Activated effector memory CD4-positive, alpha-beta T cell treated with Interleukin-2 at 50 U/mL for 16 hours (primary cell): Measurements from ENCODE around the gene RNASE11.
"Not testable (repeated sequence)": the region's sequence is repeated elsewhere in the genome, so short reads cannot be mapped to it uniquely, and the experiment has no call there.

ENCODE experiments used
- DNase-seq: peaks from one replicate; pipeline ENCODE4 v3.0.0-alpha.2; 2020

The RNASE11 gene

GRCh38 chr14:20578325-20578724 is 9.5 kb downstream of the RNASE11 start:
- DNase-seq = no peak

- DNase-seq = not testable (repeated sequence)
Observed at GRCh38 chr14:20572382-20572990, 15.3 kb downstream of the RNASE11 start.

- DNase-seq = not testable (repeated sequence)
Observed at GRCh38 chr14:20570720-20571119, 17.1 kb downstream of the RNASE11 start.

- DNase-seq = not testable (repeated sequence)
Observed at GRCh38 chr14:20569865-20570264, 17.9 kb downstream of the RNASE11 start.

- DNase-seq = no peak
Observed at GRCh38 chr14:20569066-20569465, 18.7 kb downstream of the RNASE11 start.

GRCh38 chr14:20568393-20568792 is 19.4 kb downstream of the RNASE11 start:
- DNase-seq = no peak

GRCh38 chr14:20567199-20567598 is 20.6 kb downstream of the RNASE11 start:
- not testable (repeated sequence) for DNase-seq

- DNase-seq = no peak
Observed at GRCh38 chr14:20564501-20564997, 23.3 kb downstream of the RNASE11 start.

- no peak for DNase-seq
Observed at GRCh38 chr14:20563971-20564370, 23.8 kb downstream of the RNASE11 start.

- DNase-seq = no peak
Observed at GRCh38 chr14:20560961-20561360, 26.8 kb downstream of the RNASE11 start, which contains the start of gene RNASE9. Gene RNASE9 (minus strand): TSS chr14:20561047.

- DNase-seq = no peak
Observed at GRCh38 chr14:20559461-20559904, 28.3 kb downstream of the RNASE11 start.

GRCh38 chr14:20557212-20557542 is 30.6 kb downstream of the RNASE11 start:
- DNase-seq = no peak

GRCh38 chr14:20556500-20557211 is 31.1 kb downstream of the RNASE11 start:
- no peak for DNase-seq

- DNase-seq = no peak
Observed at GRCh38 chr14:20555845-20556244, 32.0 kb downstream of the RNASE11 start.

GRCh38 chr14:20553024-20553423 is 34.8 kb downstream of the RNASE11 start:
- no peak for DNase-seq

- DNase-seq = no peak
Observed at GRCh38 chr14:20551606-20552005, 36.2 kb downstream of the RNASE11 start.

- DNase-seq = no peak
Observed at GRCh38 chr14:20550926-20551325, 36.9 kb downstream of the RNASE11 start.

- DNase-seq = no peak
Observed at GRCh38 chr14:20548414-20549158, 39.2 kb downstream of the RNASE11 start.

GRCh38 chr14:20546877-20547276 is 40.9 kb downstream of the RNASE11 start:
- no peak for DNase-seq

GRCh38 chr14:20539906-20540305 is 47.9 kb downstream of the RNASE11 start:
- DNase-seq = no peak
